ENCODE results near the gene C19orf73.
A peak's percentile ranks its signal among the peaks of the same experiment; 100 is the strongest.

C19orf73 gene

GRCh38 chr19:49120868-49121267 is 1.9 kb upstream of the C19orf73 start:
- DNase-seq, result no peak

- no peak for DNase-seq
Measured at GRCh38 chr19:49120325-49120683, 1.4 kb upstream of the C19orf73 start.

GRCh38 chr19:49119411-49120324 is 725 bp upstream of the C19orf73 start, which contains the start of gene PPFIA3:
PPFIA3 (plus strand) TSS chr19:49119544; CDS start chr19:49127874, 8,330 bp downstream.
- peak; percentile 22 for DNase-seq

- DNase-seq, result no peak
Measured at GRCh38 chr19:49117677-49118564, 1.0 kb downstream of the C19orf73 start.

- no peak for DNase-seq
Measured at GRCh38 chr19:49116544-49116943, 2.4 kb downstream of the C19orf73 start.

- DNase-seq, result peak; percentile 62
Measured at GRCh38 chr19:49114630-49115363, 4.1 kb downstream of the C19orf73 start.

GRCh38 chr19:49113762-49114629 is 4.9 kb downstream of the C19orf73 start, which contains the start of gene LIN7B:
LIN7B (plus strand) TSS chr19:49114370; CDS start chr19:49114405, 35 bp downstream.
- DNase-seq, result peak; percentile 79

- no peak for DNase-seq
Measured at GRCh38 chr19:49111218-49111998, 7.5 kb downstream of the C19orf73 start.

GRCh38 chr19:49110567-49110966 is 8.4 kb downstream of the C19orf73 start:
- no peak for DNase-seq

- no peak for DNase-seq
Measured at GRCh38 chr19:49109569-49110233, 9.2 kb downstream of the C19orf73 start.

- DNase-seq, result no peak
Measured at GRCh38 chr19:49109051-49109450, 9.9 kb downstream of the C19orf73 start.

- DNase-seq, result no peak
Measured at GRCh38 chr19:49107625-49108459, 11.1 kb downstream of the C19orf73 start.

- DNase-seq, result peak; percentile 69
Measured at GRCh38 chr19:49106648-49107135, 12.3 kb downstream of the C19orf73 start.

GRCh38 chr19:49104229-49104864 is 14.6 kb downstream of the C19orf73 start:
- no peak for DNase-seq

GRCh38 chr19:49103331-49104085 is 15.4 kb downstream of the C19orf73 start:
- no peak for DNase-seq

- no peak for DNase-seq
Measured at GRCh38 chr19:49102303-49102702, 16.6 kb downstream of the C19orf73 start.

- DNase-seq, result no peak
Measured at GRCh38 chr19:49101160-49101559, 17.8 kb downstream of the C19orf73 start.

- DNase-seq, result no peak
Measured at GRCh38 chr19:49098795-49099194, 20.1 kb downstream of the C19orf73 start.

Data from CD4-positive, alpha-beta T cell treated with Interleukin-17A for 1 hour (primary cell).